ENCODE results near the gene PNMT. TPM values are rescaled to one million over a fixed set of nuclear protein-coding genes. Genes with fewer than 3 reads are reported as not detected.

Gene PNMT
- polyA plus RNA-seq, 1 of the 3 experiments (the other 2 are of a cell fraction) = 0.07 TPM

GRCh38 chr17:39694593-39694992 lies 26.3 kb downstream of the PNMT start:
- H2AFZ ChIP-seq (ENCODE audit: low read depth) = no peak overlapping the region
- no peak overlapping the region for H3K9ac ChIP-seq
- H3K4me1 ChIP-seq (ENCODE audit: control insufficient read depth in 1 of 2, insufficient read depth in 2 of 2, low read depth in 1 of 2, low read length in 1 of 2) = no peaks in the 10 kb centered on the region
- no peaks in the 10 kb centered on the region for H3K9me2 ChIP-seq
- no peak overlapping the region for H3K27ac ChIP-seq (ENCODE audit: low read depth in 2 of 2, low read length in 1 of 2)
- H4K20me1 ChIP-seq (ENCODE audit: insufficient read depth) = no peaks in the 10 kb centered on the region
- H3K27me3 ChIP-seq (ENCODE audit: insufficient read depth) = no peaks in the 10 kb centered on the region
- H3K9me3 ChIP-seq = no peaks in the 10 kb centered on the region
- WGBS (ENCODE audit: low lambda C conversion rate) = 77% methylated on average over 5 of the region's 5 CpGs
- no peak for DNase-seq
- ChIA-PET CTCF (interaction anchor here (1.1 to 3.3 kb wide), 3 partner anchors 36 to 73 kb away, joined by 3 to 15 read pairs (median 5); partner anchors contain the start of gene MIEN1), POLR2A (no interaction called here)
- no peak overlapping the region for H3K4me2 ChIP-seq
- no peak overlapping the region for H3K4me3 ChIP-seq (ENCODE audit: low read depth in 2 of 2, low read length in 1 of 2)
- no peaks in the 10 kb centered on the region for H3F3A ChIP-seq (replicated peaks; ENCODE audit: insufficient read depth)
- TF ChIP-seq FOXJ3 (CRISPR knock-in tag; IDR thresholded peaks at IDR 0.05) (no peak), ELF1 (IDR thresholded peaks at IDR 0.05) (no peak), SIN3A (IDR thresholded peaks at IDR 0.05; ENCODE audit: borderline replicate concordance, low read depth, low read length) (no peak), POLR2AphosphoS5 (IDR thresholded peaks at IDR 0.05; ENCODE audit: low read depth, low read length) (no peak), GABPA (IDR thresholded peaks at IDR 0.05; ENCODE audit: low read depth) (no peak), GATA2 (CRISPR knock-in tag; IDR thresholded peaks at IDR 0.05) (no peak), JUND (IDR thresholded peaks at IDR 0.05) (no peak), EP300 (IDR thresholded peaks at IDR 0.05; ENCODE audit: borderline replicate concordance in 1 of 2, low read depth in 1 of 2, low read length in 1 of 2) (no peak), MAX (IDR thresholded peaks at IDR 0.05; ENCODE audit: low read depth) (no peak), MXI1 (IDR thresholded peaks at IDR 0.05; ENCODE audit: low read depth, low read length) (no peak)
- TF ChIP-seq, protein P1, sequence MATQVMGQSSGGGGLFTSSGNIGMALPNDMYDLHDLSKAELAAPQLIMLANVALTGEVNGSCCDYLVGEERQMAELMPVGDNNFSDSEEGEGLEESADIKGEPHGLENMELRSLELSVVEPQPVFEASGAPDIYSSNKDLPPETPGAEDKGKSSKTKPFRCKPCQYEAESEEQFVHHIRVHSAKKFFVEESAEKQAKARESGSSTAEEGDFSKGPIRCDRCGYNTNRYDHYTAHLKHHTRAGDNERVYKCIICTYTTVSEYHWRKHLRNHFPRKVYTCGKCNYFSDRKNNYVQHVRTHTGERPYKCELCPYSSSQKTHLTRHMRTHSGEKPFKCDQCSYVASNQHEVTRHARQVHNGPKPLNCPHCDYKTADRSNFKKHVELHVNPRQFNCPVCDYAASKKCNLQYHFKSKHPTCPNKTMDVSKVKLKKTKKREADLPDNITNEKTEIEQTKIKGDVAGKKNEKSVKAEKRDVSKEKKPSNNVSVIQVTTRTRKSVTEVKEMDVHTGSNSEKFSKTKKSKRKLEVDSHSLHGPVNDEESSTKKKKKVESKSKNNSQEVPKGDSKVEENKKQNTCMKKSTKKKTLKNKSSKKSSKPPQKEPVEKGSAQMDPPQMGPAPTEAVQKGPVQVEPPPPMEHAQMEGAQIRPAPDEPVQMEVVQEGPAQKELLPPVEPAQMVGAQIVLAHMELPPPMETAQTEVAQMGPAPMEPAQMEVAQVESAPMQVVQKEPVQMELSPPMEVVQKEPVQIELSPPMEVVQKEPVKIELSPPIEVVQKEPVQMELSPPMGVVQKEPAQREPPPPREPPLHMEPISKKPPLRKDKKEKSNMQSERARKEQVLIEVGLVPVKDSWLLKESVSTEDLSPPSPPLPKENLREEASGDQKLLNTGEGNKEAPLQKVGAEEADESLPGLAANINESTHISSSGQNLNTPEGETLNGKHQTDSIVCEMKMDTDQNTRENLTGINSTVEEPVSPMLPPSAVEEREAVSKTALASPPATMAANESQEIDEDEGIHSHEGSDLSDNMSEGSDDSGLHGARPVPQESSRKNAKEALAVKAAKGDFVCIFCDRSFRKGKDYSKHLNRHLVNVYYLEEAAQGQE (IDR thresholded peaks at IDR 0.05; ENCODE audit: low read depth, low read length) = no peak
- TF ChIP-seq, protein P2, sequence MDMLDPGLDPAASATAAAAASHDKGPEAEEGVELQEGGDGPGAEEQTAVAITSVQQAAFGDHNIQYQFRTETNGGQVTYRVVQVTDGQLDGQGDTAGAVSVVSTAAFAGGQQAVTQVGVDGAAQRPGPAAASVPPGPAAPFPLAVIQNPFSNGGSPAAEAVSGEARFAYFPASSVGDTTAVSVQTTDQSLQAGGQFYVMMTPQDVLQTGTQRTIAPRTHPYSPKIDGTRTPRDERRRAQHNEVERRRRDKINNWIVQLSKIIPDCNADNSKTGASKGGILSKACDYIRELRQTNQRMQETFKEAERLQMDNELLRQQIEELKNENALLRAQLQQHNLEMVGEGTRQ (IDR thresholded peaks at IDR 0.05; ENCODE audit: borderline replicate concordance, low read depth, low read length) = no peak
- no peaks in the 10 kb centered on the region for H3K36me3 ChIP-seq (replicated peaks in 1 of 2; ENCODE audit: control insufficient read depth in 1 of 2, insufficient read depth in 2 of 2, low read length in 1 of 2)
- H3K79me2 ChIP-seq (ENCODE audit: insufficient read depth) = no peaks in the 10 kb centered on the region

DNA sequence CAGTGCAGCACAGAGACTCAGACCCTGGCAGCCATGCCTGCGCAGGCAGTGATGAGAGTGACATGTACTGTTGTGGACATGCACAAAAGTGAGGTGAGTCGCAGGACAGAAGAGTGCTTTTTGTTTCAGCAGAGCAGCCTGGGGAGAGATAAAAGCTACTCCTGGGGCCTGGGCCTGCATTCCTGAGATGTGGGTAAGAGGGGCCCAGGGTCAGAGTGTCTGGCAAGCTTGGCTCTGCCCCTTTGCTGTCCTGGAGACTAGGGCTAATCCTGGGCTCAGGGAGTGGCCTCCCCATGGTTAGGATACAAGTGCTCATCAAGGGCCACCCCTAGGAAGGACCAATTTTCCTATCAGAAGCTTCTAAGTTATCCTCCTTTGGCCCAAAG lies 26.8 kb downstream of the PNMT start:
- WGBS (ENCODE audit: low lambda C conversion rate) = 100% methylated on average over 2 of the region's 2 CpGs
- H3K27ac ChIP-seq (ENCODE audit: low read depth in 2 of 2, low read length in 1 of 2) = no peak overlapping the region
- ChIA-PET CTCF (interaction anchor here (1.1 to 3.3 kb wide), 3 partner anchors 35 to 73 kb away, joined by 3 to 15 read pairs (median 5); partner anchors contain the start of gene MIEN1), POLR2A (no interaction called here)
- no peaks in the 10 kb centered on the region for H3K27me3 ChIP-seq (ENCODE audit: insufficient read depth)
- H3K4me1 ChIP-seq (ENCODE audit: control insufficient read depth in 1 of 2, insufficient read depth in 2 of 2, low read depth in 1 of 2, low read length in 1 of 2) = no peaks in the 10 kb centered on the region
- TF ChIP-seq ZBTB33 (IDR thresholded peaks at IDR 0.05; ENCODE audit: borderline replicate concordance, low read depth) = no peak
- TF ChIP-seq RAD21 (IDR thresholded peaks at IDR 0.05; ENCODE audit: low read length) = no peak
- no peak for TF ChIP-seq EP300 (IDR thresholded peaks at IDR 0.05; ENCODE audit: borderline replicate concordance in 1 of 2, low read depth in 1 of 2, low read length in 1 of 2)
- no peak for TF ChIP-seq TEAD4 (IDR thresholded peaks at IDR 0.05; ENCODE audit: borderline replicate concordance, insufficient read depth)
- no peak for TF ChIP-seq MAX (IDR thresholded peaks at IDR 0.05; ENCODE audit: low read depth)
- no peak for TF ChIP-seq EZH2phosphoT487 (IDR thresholded peaks at IDR 0.05; ENCODE audit: borderline replicate concordance, low read depth)
- no peak for TF ChIP-seq YY1 (IDR thresholded peaks at IDR 0.05; ENCODE audit: low read depth)
- no peak for TF ChIP-seq ELF1 (IDR thresholded peaks at IDR 0.05)
- no peak for TF ChIP-seq IRF3 (IDR thresholded peaks at IDR 0.05; ENCODE audit: low read depth, low read length)
- TF ChIP-seq TAF1 (IDR thresholded peaks at IDR 0.05; ENCODE audit: borderline replicate concordance, low read depth, low read length) = no peak
- TF ChIP-seq SIN3A (IDR thresholded peaks at IDR 0.05; ENCODE audit: borderline replicate concordance, low read depth, low read length) = no peak
- no peak for TF ChIP-seq JUND (IDR thresholded peaks at IDR 0.05)
- no peaks in the 10 kb centered on the region for H4K20me1 ChIP-seq (ENCODE audit: insufficient read depth)
- DNase-seq = no peak
- no peaks in the 10 kb centered on the region for H3K79me2 ChIP-seq (ENCODE audit: insufficient read depth)
- H3K4me3 ChIP-seq (ENCODE audit: low read depth in 2 of 2, low read length in 1 of 2) = no peak overlapping the region
- no peaks in the 10 kb centered on the region for H3K36me3 ChIP-seq (replicated peaks in 1 of 2; ENCODE audit: control insufficient read depth in 1 of 2, insufficient read depth in 2 of 2, low read length in 1 of 2)
- H2AFZ ChIP-seq (ENCODE audit: low read depth) = no peak overlapping the region
- H3K9me3 ChIP-seq = no peaks in the 10 kb centered on the region
- H3F3A ChIP-seq (replicated peaks; ENCODE audit: insufficient read depth) = no peaks in the 10 kb centered on the region
- no peak overlapping the region for H3K4me2 ChIP-seq
- H3K9ac ChIP-seq = no peak overlapping the region
- no peaks in the 10 kb centered on the region for H3K9me2 ChIP-seq
